HepG2 (cell line): ENCODE data around the gene REM2. TPM values are rescaled to one million over a fixed set of nuclear protein-coding genes. Genes with fewer than 3 reads are reported as not detected.
A peak's percentile ranks its signal among the peaks of the same experiment; 100 is the strongest.

ENCODE experiments used
- ATF2 ChIP-seq: sonication (generic); formaldehyde crosslinking; IDR thresholded peaks from 2 replicates; pipeline ENCODE4 v1.4.0; 2020; ENCODE audit warnings: missing genetic modification reagents
- FOXM1 ChIP-seq: sonication (generic); formaldehyde crosslinking; IDR thresholded peaks from 2 replicates; pipeline ENCODE4 v1.5.0; 2020; ENCODE audit warnings: missing genetic modification reagents
- GATAD1 ChIP-seq: IDR thresholded peaks from 2 replicates; pipeline ENCODE4 v1.6.1; 2016; ENCODE audit warnings: missing genetic modification reagents, missing compliant biosample characterization
- GFI1 ChIP-seq: sonication (generic); formaldehyde crosslinking; IDR thresholded peaks from 2 replicates; pipeline ENCODE4 v1.5.0; 2020; ENCODE audit warnings: missing genetic modification reagents, mild to moderate bottlenecking, borderline replicate concordance
- HDAC6 ChIP-seq: fragments of 200-600 bp; sonication (generic); IDR thresholded peaks from 2 replicates; pipeline ENCODE4 v1.7.0; 2017; ENCODE audit warnings: mild to moderate bottlenecking, antibody characterized with exemption, low read length, low read depth
- HNRNPL ChIP-seq: fragments of 200-400 bp; formaldehyde crosslinking; IDR thresholded peaks from 2 replicates; pipeline ENCODE4 v1.6.1; 2017; ENCODE audit warnings: mild to moderate bottlenecking, low read depth, low read length
- PITX1 ChIP-seq: sonication (generic); formaldehyde crosslinking; IDR thresholded peaks from 2 replicates; pipeline ENCODE4 v1.5.1; 2020; ENCODE audit warnings: mild to moderate bottlenecking, missing genetic modification reagents
- RFX3 ChIP-seq: IDR thresholded peaks from 2 replicates; pipeline ENCODE4 v1.6.1; 2016; ENCODE audit warnings: missing biosample characterization, missing genetic modification reagents
- RORA ChIP-seq: sonication (generic); formaldehyde crosslinking; IDR thresholded peaks from 2 replicates; pipeline ENCODE4 v1.5.0; 2020; ENCODE audit warnings: mild to moderate bottlenecking, missing genetic modification reagents, moderate library complexity
- STAT5B ChIP-seq: sonication (generic); formaldehyde crosslinking; IDR thresholded peaks from 2 replicates; pipeline ENCODE4 v1.4.0; 2020; ENCODE audit warnings: missing genetic modification reagents
- TRIM22 ChIP-seq: fragments of 450-650 bp; IDR thresholded peaks from 2 replicates; pipeline ENCODE4 v1.6.1; 2017
- TSC22D2 ChIP-seq: sonication (generic); formaldehyde crosslinking; IDR thresholded peaks from 2 replicates; pipeline ENCODE4 v1.5.1; 2020; ENCODE audit warnings: missing genetic modification reagents, mild to moderate bottlenecking, borderline replicate concordance
- ZFY ChIP-seq: sonication (generic); formaldehyde crosslinking; IDR thresholded peaks from 2 replicates; pipeline ENCODE4 v1.4.0; 2020; ENCODE audit warnings: missing genetic modification reagents
- ZNF142 ChIP-seq: sonication (generic); formaldehyde crosslinking; IDR thresholded peaks from 2 replicates; pipeline ENCODE4 v1.4.0; 2020; ENCODE audit warnings: missing genetic modification reagents
- polyA plus RNA-seq, 8 experiments: library from polyadenylated mRNA; depleted of rRNA in 3 of 8; stranded (reverse) in 7 of 8; unstranded in 1 of 8; fragments of >200 nt; fragmentation: Illumina TruSeq in 4 of 8; extraction: Trizol in 4 of 8; gene quantifications; 2 replicates each; pipeline versions ENCODE4 v1.2.1 to v1.2.3, GENCODE V29; 2011 to 2016; ENCODE audit warnings: low read depth in 4 of 8, missing spikeins in 1 of 8, mixed read lengths in 1 of 8; ENCODE audit not compliant: insufficient read depth in 1 of 8
- total RNA-seq, 5 experiments: library from RNA; depleted of rRNA; stranded (reverse); fragments of >200 nt; fragmentation: Illumina TruSeq; extraction: Trizol; gene quantifications; 2 replicates each; pipeline ENCODE4 v1.2.3, GENCODE V29; 2016; ENCODE audit warnings: low read depth in 1 of 5
- TF ChIP-seq, protein P1 (sequence below): sonication (generic); formaldehyde crosslinking; IDR thresholded peaks from 2 replicates; pipeline ENCODE4 v1.4.0; 2020; ENCODE audit warnings: missing genetic modification reagents
- TF ChIP-seq, protein P2 (sequence below): sonication (generic); formaldehyde crosslinking; IDR thresholded peaks from 2 replicates; pipeline ENCODE4 v1.8.1; 2023; ENCODE audit warnings: mild to moderate bottlenecking, missing genetic modification reagents

REM2 gene
- total and polyA plus RNA-seq, 2 of the 13 experiments (the other 11 are each of a cell fraction or from before 2014, with no cell fraction given): 0.20 TPM; not detected in 1

DNA sequence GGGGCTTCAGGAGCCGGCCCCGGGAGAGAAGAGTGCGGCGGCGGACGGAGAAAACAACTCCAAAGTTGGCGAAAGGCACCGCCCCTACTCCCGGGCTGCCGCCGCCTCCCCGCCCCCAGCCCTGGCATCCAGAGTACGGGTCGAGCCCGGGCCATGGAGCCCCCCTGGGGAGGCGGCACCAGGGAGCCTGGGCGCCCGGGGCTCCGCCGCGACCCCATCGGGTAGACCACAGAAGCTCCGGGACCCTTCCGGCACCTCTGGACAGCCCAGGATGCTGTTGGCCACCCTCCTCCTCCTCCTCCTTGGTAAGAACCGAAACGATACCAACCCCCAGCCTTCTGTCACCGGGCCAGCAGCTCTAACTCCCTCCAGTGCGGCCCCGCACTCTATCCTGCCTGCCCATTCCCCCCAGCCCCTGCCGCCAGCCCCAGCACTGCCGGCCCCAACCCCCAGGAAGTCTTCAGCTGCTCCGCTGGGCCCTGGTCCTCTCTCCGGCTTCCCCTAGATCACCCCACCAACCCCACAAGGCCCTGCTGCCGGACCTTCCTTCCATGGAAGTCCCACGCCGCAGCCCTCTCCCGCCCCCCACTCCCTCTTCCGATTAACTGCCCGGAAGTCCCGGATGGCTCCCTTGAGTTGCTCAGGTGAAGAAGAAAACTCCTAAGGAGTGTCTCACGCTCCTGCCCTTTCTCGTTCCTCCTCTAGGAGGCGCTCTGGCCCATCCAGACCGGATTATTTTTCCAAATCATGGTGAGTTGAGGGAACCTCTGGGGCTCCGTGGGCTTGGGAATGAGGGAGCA is 10.8 kb upstream of the REM2 start (continued):
- TF ChIP-seq TSC22D2 (CRISPR knock-in tag): peak; percentile 71; the same call in 1 of the 2 replicates
- TF ChIP-seq, protein P1, sequence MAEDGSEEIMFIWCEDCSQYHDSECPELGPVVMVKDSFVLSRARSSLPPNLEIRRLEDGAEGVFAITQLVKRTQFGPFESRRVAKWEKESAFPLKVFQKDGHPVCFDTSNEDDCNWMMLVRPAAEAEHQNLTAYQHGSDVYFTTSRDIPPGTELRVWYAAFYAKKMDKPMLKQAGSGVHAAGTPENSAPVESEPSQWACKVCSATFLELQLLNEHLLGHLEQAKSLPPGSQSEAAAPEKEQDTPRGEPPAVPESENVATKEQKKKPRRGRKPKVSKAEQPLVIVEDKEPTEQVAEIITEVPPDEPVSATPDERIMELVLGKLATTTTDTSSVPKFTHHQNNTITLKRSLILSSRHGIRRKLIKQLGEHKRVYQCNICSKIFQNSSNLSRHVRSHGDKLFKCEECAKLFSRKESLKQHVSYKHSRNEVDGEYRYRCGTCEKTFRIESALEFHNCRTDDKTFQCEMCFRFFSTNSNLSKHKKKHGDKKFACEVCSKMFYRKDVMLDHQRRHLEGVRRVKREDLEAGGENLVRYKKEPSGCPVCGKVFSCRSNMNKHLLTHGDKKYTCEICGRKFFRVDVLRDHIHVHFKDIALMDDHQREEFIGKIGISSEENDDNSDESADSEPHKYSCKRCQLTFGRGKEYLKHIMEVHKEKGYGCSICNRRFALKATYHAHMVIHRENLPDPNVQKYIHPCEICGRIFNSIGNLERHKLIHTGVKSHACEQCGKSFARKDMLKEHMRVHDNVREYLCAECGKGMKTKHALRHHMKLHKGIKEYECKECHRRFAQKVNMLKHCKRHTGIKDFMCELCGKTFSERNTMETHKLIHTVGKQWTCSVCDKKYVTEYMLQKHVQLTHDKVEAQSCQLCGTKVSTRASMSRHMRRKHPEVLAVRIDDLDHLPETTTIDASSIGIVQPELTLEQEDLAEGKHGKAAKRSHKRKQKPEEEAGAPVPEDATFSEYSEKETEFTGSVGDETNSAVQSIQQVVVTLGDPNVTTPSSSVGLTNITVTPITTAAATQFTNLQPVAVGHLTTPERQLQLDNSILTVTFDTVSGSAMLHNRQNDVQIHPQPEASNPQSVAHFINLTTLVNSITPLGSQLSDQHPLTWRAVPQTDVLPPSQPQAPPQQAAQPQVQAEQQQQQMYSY (CRISPR knock-in tag): no peak
- no peak for TF ChIP-seq STAT5B
- TF ChIP-seq ZFY (CRISPR knock-in tag): no peak
- 0 out of 2 replicates have a peak, but pooled peaks have one; percentile 8 for TF ChIP-seq ZNF142
- no peak for TF ChIP-seq HDAC6
- TF ChIP-seq GATAD1 (CRISPR knock-in tag): peak; percentile 76
- TF ChIP-seq RFX3: no peak
- peak; percentile 72 for TF ChIP-seq PITX1
- TF ChIP-seq, protein P2, sequence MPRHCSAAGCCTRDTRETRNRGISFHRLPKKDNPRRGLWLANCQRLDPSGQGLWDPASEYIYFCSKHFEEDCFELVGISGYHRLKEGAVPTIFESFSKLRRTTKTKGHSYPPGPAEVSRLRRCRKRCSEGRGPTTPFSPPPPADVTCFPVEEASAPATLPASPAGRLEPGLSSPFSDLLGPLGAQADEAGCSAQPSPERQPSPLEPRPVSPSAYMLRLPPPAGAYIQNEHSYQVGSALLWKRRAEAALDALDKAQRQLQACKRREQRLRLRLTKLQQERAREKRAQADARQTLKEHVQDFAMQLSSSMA (CRISPR knock-in tag): no peak
- TF ChIP-seq TRIM22: no peak
- no peak for TF ChIP-seq HNRNPL
- no peak for TF ChIP-seq RORA
- peak; percentile 34 for TF ChIP-seq ATF2 (CRISPR knock-in tag)
- no peak for TF ChIP-seq FOXM1 (CRISPR knock-in tag)
- TF ChIP-seq GFI1 (CRISPR knock-in tag): peak; percentile 58; the same call in 1 of the 2 replicates
